HCT116 (cell line): ENCODE data around the gene PTGR3. TPM values are rescaled to one million over a fixed set of nuclear protein-coding genes. Genes with fewer than 3 reads are reported as not detected.
A peak's percentile ranks its signal among the peaks of the same experiment; 100 is the strongest.

Experiments
- ATAC-seq: fragments of 200-7000 bp; cut with Tn5 transposase; 2 replicates; pipeline ENCODE4 v1.9.1; 2020; ENCODE audit warnings: mild to moderate bottlenecking, moderate library complexity
- BruUV-seq: library from RNA; stranded (reverse); fragments of 400-500 nt; replicated peaks from 2 replicates; lab custom pipeline; 2021; lab: Mats Ljungman, UMichigan
- CTCF ChIA-PET: fragments of 300-600 bp; sonication (Branson Sonifier 250); formaldehyde crosslinking; loops from one replicate; lab custom pipeline; 2021; ENCODE audit warnings: antibody characterized with exemption; lab: Charles Lee
- POLR2A ChIA-PET: fragments of 300-600, 350-600 bp; sonication (Branson Sonifier 250); formaldehyde crosslinking; loops from one replicate; lab custom pipeline; 2021; ENCODE audit warnings: antibody characterized with exemption; lab: Charles Lee
- RAD21 ChIA-PET, 2 experiments: fragments of 300-600 bp; sonication (Branson Sonifier 250); formaldehyde crosslinking; loops; one replicate each; lab custom pipeline; 2023; ENCODE audit warnings: low total read pairs in 2 of 2; ENCODE audit not compliant: uncharacterized antibody in 2 of 2, unreplicated experiment in 2 of 2, low non-redundant PET in 1 of 2; lab: Charles Lee
- DNase-seq: peaks from one replicate; pipeline ENCODE4 v3.0.0-alpha.2; 2010; ENCODE audit warnings: low read depth, low spot score
- H2AFZ ChIP-seq: fragments of 200-600 bp; shearing (Covaris generic), sonication (generic); 2 replicates; pipeline ENCODE4 v1.6.1; 2017; ENCODE audit warnings: low read depth, mixed run types, mixed read lengths, antibody characterized with exemption, low read length; ENCODE audit not compliant: poor library complexity, severe bottlenecking
- H3K27ac ChIP-seq: 2 replicates; pipeline ENCODE4 v1.5.1; 2012; ENCODE audit warnings: low read depth, low read length
- H3K27me3 ChIP-seq: fragments of 200-600 bp; sonication (generic); 2 replicates; pipeline ENCODE4 v1.6.1; 2016; ENCODE audit warnings: mixed run types, low read length, mixed read lengths; ENCODE audit not compliant: insufficient read depth
- H3K36me3 ChIP-seq, 2 experiments: fragments of 200-500 bp in 1 of 2; fragments of 200-600 bp in 1 of 2; sonication (Bioruptor generic) in 1 of 2; sonication (generic) in 1 of 2; 2 replicates each; pipeline versions ENCODE4 v1.5.1 to v1.6.1; 2014 to 2016; ENCODE audit warnings: low read length in 2 of 2, inconsistent platforms in 1 of 2, mixed read lengths in 1 of 2, mixed run types in 1 of 2; ENCODE audit not compliant: insufficient read depth in 2 of 2, control insufficient read depth in 1 of 2
- H3K4me1 ChIP-seq, 2 experiments: fragments of 200-600 bp in 1 of 2; sonication (generic) in 1 of 2; 2 replicates each; pipeline versions ENCODE4 v1.5.1 to v1.6.1; 2012 to 2017; ENCODE audit warnings: low read length in 2 of 2, inconsistent platforms in 1 of 2, mild to moderate bottlenecking in 1 of 2, mixed read lengths in 1 of 2, mixed run types in 1 of 2, moderate library complexity in 1 of 2; ENCODE audit not compliant: insufficient read depth in 2 of 2, control insufficient read depth in 1 of 2
- H3K4me2 ChIP-seq: fragments of 200-600 bp; sonication (generic); 2 replicates; pipeline ENCODE4 v1.6.1; 2017; ENCODE audit warnings: mixed run types, low read length, mixed read lengths
- H3K4me3 ChIP-seq, 2 experiments: fragments of 200-600 bp in 1 of 2; sonication (generic) in 1 of 2; replicated peaks in 1 of 2; 2 replicates each; pipeline ENCODE4 v1.5.1; 2011 to 2016; ENCODE audit warnings: low read length in 2 of 2, control low read depth in 1 of 2, low read depth in 1 of 2, mild to moderate bottlenecking in 1 of 2, mixed read lengths in 1 of 2, mixed run types in 1 of 2
- H3K79me2 ChIP-seq: fragments of 200-600 bp; sonication (generic); 2 replicates; pipeline ENCODE4 v1.6.1; 2017; ENCODE audit warnings: mild to moderate bottlenecking, mixed run types, low read length, moderate library complexity, mixed read lengths; ENCODE audit not compliant: insufficient read depth
- H3K9ac ChIP-seq: fragments of 200-600 bp; sonication (generic); 2 replicates; pipeline ENCODE4 v1.6.1; 2016; ENCODE audit warnings: low read length, mixed read lengths
- H3K9me2 ChIP-seq: fragments of 200-600 bp; sonication (generic), shearing (Covaris generic); 2 replicates; pipeline ENCODE4 v1.6.1; 2017; ENCODE audit warnings: mixed run types, mild to moderate bottlenecking, moderate library complexity; ENCODE audit not compliant: insufficient read depth
- H3K9me3 ChIP-seq, 2 experiments: fragments of 200-500 bp in 1 of 2; fragments of 200-600 bp in 1 of 2; sonication (Bioruptor generic) in 1 of 2; sonication (generic) in 1 of 2; 2 replicates each; pipeline ENCODE4 v1.6.1; 2014 to 2017; ENCODE audit warnings: low read length in 2 of 2, mixed read lengths in 2 of 2, inconsistent platforms in 1 of 2, low read depth in 1 of 2, mild to moderate bottlenecking in 1 of 2, mixed run types in 1 of 2, moderate library complexity in 1 of 2; ENCODE audit not compliant: control insufficient read depth in 1 of 2, insufficient read depth in 1 of 2
- H4K20me1 ChIP-seq: fragments of 200-600 bp; sonication (generic), shearing (Covaris generic); 2 replicates; pipeline ENCODE4 v1.6.1; 2017; ENCODE audit warnings: mixed run types, mild to moderate bottlenecking, moderate library complexity; ENCODE audit not compliant: insufficient read depth
- CEBPB ChIP-seq: IDR thresholded peaks from 2 replicates; pipeline ENCODE4 v1.6.1; 2012; ENCODE audit warnings: low read depth
- CTCF ChIP-seq, 3 experiments: fragments of 200-600 bp in 1 of 3; sonication (generic) in 1 of 3; IDR thresholded peaks in 2 of 3; conservative IDR thresholded peaks in 1 of 3; 2 replicates each; pipeline ENCODE4 v1.5.1; 2012 to 2017; ENCODE audit warnings: low read depth in 2 of 3, low read length in 2 of 3, antibody characterized with exemption in 1 of 3, borderline replicate concordance in 1 of 3, control low read depth in 1 of 3, mild to moderate bottlenecking in 1 of 3, mixed read lengths in 1 of 3, mixed run types in 1 of 3, moderate library complexity in 1 of 3; ENCODE audit not compliant: insufficient read depth in 1 of 3
- EZH2phosphoT487 ChIP-seq: fragments of 200-600 bp; IDR thresholded peaks from 2 replicates; pipeline ENCODE4 v1.6.1; 2018; ENCODE audit warnings: antibody characterized with exemption, borderline replicate concordance
- JUND ChIP-seq: IDR thresholded peaks from 2 replicates; pipeline ENCODE4 v1.6.1; 2012
- MAX ChIP-seq: IDR thresholded peaks from 2 replicates; pipeline ENCODE4 v1.6.1; 2012
- POLR2A ChIP-seq: IDR thresholded peaks from 2 replicates; pipeline ENCODE4 v1.7.0; 2011; ENCODE audit warnings: borderline replicate concordance; ENCODE audit not compliant: insufficient read depth, insufficient read length; ENCODE audit errors: extremely low read depth
- SIN3A ChIP-seq: IDR thresholded peaks from 2 replicates; pipeline ENCODE4 v1.6.1; 2012; ENCODE audit warnings: low read depth
- SRF ChIP-seq: IDR thresholded peaks from 2 replicates; pipeline ENCODE4 v1.6.1; 2012; ENCODE audit warnings: low read depth
- TCF7L2 ChIP-seq: IDR thresholded peaks from 2 replicates; pipeline ENCODE4 v1.7.0; 2011; ENCODE audit warnings: borderline replicate concordance, inconsistent platforms; ENCODE audit not compliant: insufficient read depth, insufficient read length; ENCODE audit errors: extremely low read depth
- YY1 ChIP-seq: IDR thresholded peaks from 2 replicates; pipeline ENCODE4 v1.6.1; 2011; ENCODE audit warnings: low read length, low read depth, moderate library complexity, mild to moderate bottlenecking; ENCODE audit not compliant: insufficient replicate concordance; ENCODE audit errors: extremely low read depth
- ZBTB33 ChIP-seq: IDR thresholded peaks from 2 replicates; pipeline ENCODE4 v1.6.1; 2011; ENCODE audit warnings: mild to moderate bottlenecking, low read length, moderate library complexity; ENCODE audit not compliant: insufficient replicate concordance; ENCODE audit errors: extremely low read depth
- ZFX ChIP-seq: fragments of 450-650 bp; IDR thresholded peaks from 2 replicates; pipeline ENCODE4 v1.6.1; 2017
- ZNF274 ChIP-seq: fragments of 200-500 bp; sonication (Bioruptor generic); IDR thresholded peaks from 2 replicates; pipeline ENCODE4 v1.6.1; 2014; ENCODE audit warnings: mild to moderate bottlenecking, low read depth, low read length, inconsistent platforms
- intact Hi-C: fragments of 100-400 bp; cut with micrococcal nuclease; formaldehyde crosslinking; loops from 2 replicates; pipeline ENCODE4 v1.10.0; 2022
- total RNA-seq: library from RNA; stranded (reverse); gene quantifications from one replicate; pipeline ENCODE4 v1.2.1, GENCODE V29; 2021; ENCODE audit not compliant: unreplicated experiment

Gene PTGR3
- total RNA-seq, 1 experiment from 2014 or later: 25.3 TPM

GRCh38 chr18:75211953-75212750, 3.2 kb upstream of the PTGR3 start:
- ATAC-seq (no peak), DNase-seq (no peak)
- Histone ChIP-seq H2AFZ (no peak overlapping the region), H3K4me3 (peak overlapping the region; percentile 49 to 62), H3K79me2 (peaks cover 13% of the 10 kb centered on the region), H4K20me1 (no peaks in the 10 kb centered on the region), H3K9me3 (no peaks in the 10 kb centered on the region), H3K4me2 (peak overlapping the region; percentile 80), H3K4me1 (peaks cover 18 to 37% of the 10 kb centered on the region in 2 experiments), H3K36me3 (no peaks in the 10 kb centered on the region), H3K9ac (peak overlapping the region; percentile 61), H3K27ac (peak overlapping the region; percentile 96), H3K27me3 (no peaks in the 10 kb centered on the region), H3K9me2 (no peaks in the 10 kb centered on the region)
- RAD21 ChIA-PET: no interaction called here
- intact Hi-C loops: loop anchor here (5.0 kb wide), 1 partner anchor 195 kb away; no protein-coding TSS in a partner anchor
- POLR2A ChIA-PET: no interaction called here
- CTCF ChIA-PET: no interaction called here
- BruUV-seq: no TSS peak
- TF ChIP-seq ZBTB33: no peak
- TF ChIP-seq SRF: no peak
- no peak for TF ChIP-seq MAX
- TF ChIP-seq ZNF274: no peak
- TF ChIP-seq CEBPB: no peak
- no peak for TF ChIP-seq EZH2phosphoT487
- no peak for TF ChIP-seq SIN3A
- peak; percentile 54; the same call in 1 of the 2 replicates for TF ChIP-seq ZFX
- no peak for TF ChIP-seq POLR2A
- TF ChIP-seq CTCF (IDR thresholded peaks at IDR 0.05 in 2 of 3, conservative IDR thresholded peaks at IDR 0.05 in 1 of 3; ENCODE audit: borderline replicate concordance in 1 of 3, insufficient read depth in 1 of 3, low read depth in 2 of 3, low read length in 2 of 3): no peak
- peak; percentile 93 for TF ChIP-seq TCF7L2
- TF ChIP-seq YY1: no peak
- TF ChIP-seq JUND: no peak
